Tibial nerve (tissue), 4 donors: ENCODE results near the gene RAB1A.

Source experiments
- EP300 ChIP-seq, 2 donors: sonication (generic); formaldehyde crosslinking; IDR thresholded peaks; one replicate each; pipeline ENCODE4 v1.6.1; 2017; ENCODE audit warnings: antibody characterized with exemption in 2 of 2, mild to moderate bottlenecking in 1 of 2
- POLR2A ChIP-seq, 2 donors: fragments of 450-650 bp; IDR thresholded peaks; one replicate each; pipeline ENCODE4 v1.6.1; 2017; ENCODE audit warnings: antibody characterized with exemption in 2 of 2, mild to moderate bottlenecking in 2 of 2, moderate library complexity in 2 of 2
- TF ChIP-seq, protein P1 (sequence below), 5 experiments: fragments of 200-600 bp in 3 of 5; fragments of 450-650 bp in 2 of 5; sonication (generic) in 3 of 5; IDR thresholded peaks; one replicate each; pipeline ENCODE4 v1.5.1; 2016 to 2019; ENCODE audit warnings: antibody characterized with exemption in 5 of 5, mild to moderate bottlenecking in 3 of 5, moderate library complexity in 2 of 5

DNA sequence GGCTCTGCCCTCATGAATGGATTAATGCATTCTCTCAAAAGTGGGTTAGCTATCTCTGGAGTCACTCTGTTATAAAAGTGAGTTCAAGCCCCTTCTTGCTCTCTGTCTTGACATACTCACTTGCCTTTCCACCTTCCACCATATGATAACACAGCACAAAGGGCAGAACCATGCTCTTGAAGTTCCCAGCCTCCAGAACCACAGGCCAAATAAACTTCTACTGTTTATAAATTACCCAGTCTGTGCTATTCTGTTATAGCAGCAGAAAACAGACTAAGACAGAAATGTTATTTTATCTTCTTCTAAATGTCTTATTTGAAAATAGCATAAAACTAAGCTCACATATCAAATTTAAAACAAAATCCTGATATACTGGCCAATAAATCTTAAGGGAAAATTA is 15.0 kb downstream of the RAB1A start:
- TF ChIP-seq, protein P1, sequence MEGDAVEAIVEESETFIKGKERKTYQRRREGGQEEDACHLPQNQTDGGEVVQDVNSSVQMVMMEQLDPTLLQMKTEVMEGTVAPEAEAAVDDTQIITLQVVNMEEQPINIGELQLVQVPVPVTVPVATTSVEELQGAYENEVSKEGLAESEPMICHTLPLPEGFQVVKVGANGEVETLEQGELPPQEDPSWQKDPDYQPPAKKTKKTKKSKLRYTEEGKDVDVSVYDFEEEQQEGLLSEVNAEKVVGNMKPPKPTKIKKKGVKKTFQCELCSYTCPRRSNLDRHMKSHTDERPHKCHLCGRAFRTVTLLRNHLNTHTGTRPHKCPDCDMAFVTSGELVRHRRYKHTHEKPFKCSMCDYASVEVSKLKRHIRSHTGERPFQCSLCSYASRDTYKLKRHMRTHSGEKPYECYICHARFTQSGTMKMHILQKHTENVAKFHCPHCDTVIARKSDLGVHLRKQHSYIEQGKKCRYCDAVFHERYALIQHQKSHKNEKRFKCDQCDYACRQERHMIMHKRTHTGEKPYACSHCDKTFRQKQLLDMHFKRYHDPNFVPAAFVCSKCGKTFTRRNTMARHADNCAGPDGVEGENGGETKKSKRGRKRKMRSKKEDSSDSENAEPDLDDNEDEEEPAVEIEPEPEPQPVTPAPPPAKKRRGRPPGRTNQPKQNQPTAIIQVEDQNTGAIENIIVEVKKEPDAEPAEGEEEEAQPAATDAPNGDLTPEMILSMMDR (IDR thresholded peaks at IDR 0.05): no peak
- TF ChIP-seq EP300 (IDR thresholded peaks at IDR 0.05): no peak
- no peak for TF ChIP-seq POLR2A (IDR thresholded peaks at IDR 0.05)
